Skeletal muscle tissue (tissue), 4 donors: ENCODE data around the gene SKA3. TPM values are rescaled to one million over a fixed set of nuclear protein-coding genes. Genes with fewer than 3 reads are reported as not detected.
"Not testable (repeated sequence)": the region's sequence is repeated elsewhere in the genome, so short reads cannot be mapped to it uniquely, and the experiment has no call there.

Experiments
- H3K27ac ChIP-seq: one replicate; pipeline ENCODE4 v1.7.0; 2013; ENCODE audit warnings: mild to moderate bottlenecking, low read depth, low read length, inconsistent platforms
- H3K27me3 ChIP-seq, 3 donors: one replicate each; pipeline ENCODE4 v1.7.0; 2013; ENCODE audit warnings: low read length in 3 of 3; ENCODE audit not compliant: control insufficient read depth in 3 of 3, insufficient read depth in 3 of 3
- H3K36me3 ChIP-seq, 3 donors: one replicate each; pipeline ENCODE4 v1.7.0; 2013; ENCODE audit warnings: low read length in 3 of 3; ENCODE audit not compliant: control insufficient read depth in 3 of 3, insufficient read depth in 3 of 3
- H3K4me1 ChIP-seq, 3 donors: one replicate each; pipeline ENCODE4 v1.7.0; 2013; ENCODE audit warnings: low read length in 3 of 3, mild to moderate bottlenecking in 3 of 3; ENCODE audit not compliant: control insufficient read depth in 3 of 3, insufficient read depth in 3 of 3
- H3K4me3 ChIP-seq, 3 donors: one replicate each; pipeline ENCODE4 v1.7.0; 2013; ENCODE audit warnings: low read length in 3 of 3
- H3K9ac ChIP-seq, 3 donors: one replicate each; pipeline ENCODE4 v1.7.0; 2013; ENCODE audit warnings: low read length in 3 of 3, mild to moderate bottlenecking in 3 of 3, moderate library complexity in 2 of 3, low read depth in 1 of 3
- H3K9me3 ChIP-seq, 3 donors: one replicate each; pipeline ENCODE4 v1.7.0; 2013; ENCODE audit warnings: low read length in 3 of 3; ENCODE audit not compliant: control insufficient read depth in 3 of 3
- total RNA-seq: library from RNA; depleted of rRNA; stranded (reverse); fragments of >200 nt; gene quantifications from one replicate; pipeline ENCODE4 v1.2.3, GENCODE V29; 2014
- donor health status: Osteomylitis.

SKA3 gene
- total RNA-seq, 1 donor from 2014 or later: 7.8 TPM

DNA sequence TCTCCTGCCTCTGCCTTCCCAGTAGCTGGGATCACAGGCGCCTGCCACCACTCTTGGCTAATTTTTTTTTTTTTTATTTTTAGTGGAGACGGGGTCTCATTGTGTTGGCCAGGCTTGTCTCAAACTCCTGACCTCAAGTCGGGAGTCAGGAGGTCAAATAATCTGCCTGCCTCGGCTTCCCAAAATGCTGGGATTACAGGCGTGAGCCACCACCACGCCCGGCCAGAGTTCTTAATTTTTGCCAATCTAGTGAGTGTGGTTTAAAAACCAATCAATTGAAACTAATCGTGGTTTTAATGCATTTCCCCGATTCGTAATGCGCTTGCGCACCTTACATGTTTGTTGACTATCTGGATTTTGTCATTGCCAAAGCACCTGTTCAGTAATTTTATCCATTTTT, 37.0 kb downstream of the SKA3 start:
- H3K9me3 ChIP-seq: no peaks in the 10 kb centered on the region
- H3K27ac ChIP-seq: peak overlapping the region; percentile 85
- H3K36me3 ChIP-seq: peaks cover 0 to 6% (median 3%) of the 10 kb centered on the region in 3 donors
- peak overlapping the region; percentile 86 to 97 (median 88) for H3K4me3 ChIP-seq
- peaks cover 12 to 18% (median 18%) of the 10 kb centered on the region in 3 donors for H3K4me1 ChIP-seq
- no peaks in the 10 kb centered on the region for H3K27me3 ChIP-seq
- peak overlapping the region; percentile 93 to 98 (median 97) for H3K9ac ChIP-seq

- Histone ChIP-seq H3K9me3 (no peaks in the 10 kb centered on the region), H3K4me1 (peaks cover 12 to 18% (median 17%) of the 10 kb centered on the region in 3 donors), H3K4me3 (no peak overlapping the region), H3K36me3 (peaks cover 0 to 6% (median 3%) of the 10 kb centered on the region in 3 donors), H3K27me3 (no peaks in the 10 kb centered on the region), H3K27ac (no peak overlapping the region), H3K9ac (no peak overlapping the region)
These were observed 37.8 kb downstream of the SKA3 start for GRCh38 chr13:21138561-21138960.

DNA sequence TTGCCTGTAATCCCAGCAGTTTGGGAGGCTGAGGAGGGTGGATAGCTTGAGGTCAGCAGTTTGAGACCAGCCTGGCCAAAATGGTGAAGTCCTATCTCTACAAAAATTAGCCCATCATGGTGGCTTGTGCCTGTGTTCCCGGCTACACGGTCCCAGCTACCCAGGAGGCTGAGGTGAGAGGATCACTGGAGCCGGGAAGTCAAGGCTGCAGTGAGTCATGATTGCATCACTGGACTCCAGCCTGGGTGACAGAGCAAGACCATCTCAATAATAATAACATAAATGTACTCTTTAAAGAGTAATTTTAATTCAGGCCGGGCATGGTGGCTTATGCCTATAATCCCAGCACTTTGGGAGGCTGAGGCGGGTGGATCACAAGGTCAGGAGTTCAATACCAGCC, 38.7 kb downstream of the SKA3 start:
- Histone ChIP-seq H3K9me3 (no peaks in the 10 kb centered on the region), H3K4me3 (no peak overlapping the region), H3K36me3 (peaks cover 0 to 3% (median 2%) of the 10 kb centered on the region in 3 donors), H3K9ac (no peak overlapping the region), H3K27me3 (no peaks in the 10 kb centered on the region), H3K4me1 (peaks cover 8 to 15% (median 11%) of the 10 kb centered on the region in 3 donors), H3K27ac (no peak overlapping the region)

- H3K9me3 ChIP-seq, H3K9ac ChIP-seq, H3K27ac ChIP-seq, H3K4me1 ChIP-seq, H3K4me3 ChIP-seq, H3K27me3 ChIP-seq, H3K36me3 ChIP-seq: not testable (repeated sequence)
These were observed 40.5 kb downstream of the SKA3 start for GRCh38 chr13:21135833-21136232.

GRCh38 chr13:21134475-21134874, 41.9 kb downstream of the SKA3 start:
- no peak overlapping the region for H3K27ac ChIP-seq
- no peaks in the 10 kb centered on the region for H3K9me3 ChIP-seq
- H3K36me3 ChIP-seq: no peaks in the 10 kb centered on the region
- peaks cover 0 to under 1% (median under 1%) of the 10 kb centered on the region in 3 donors for H3K4me1 ChIP-seq
- no peaks in the 10 kb centered on the region for H3K27me3 ChIP-seq
- H3K4me3 ChIP-seq: no peak overlapping the region
- no peak overlapping the region for H3K9ac ChIP-seq

GRCh38 chr13:21133077-21133476, 43.3 kb downstream of the SKA3 start:
- no peaks in the 10 kb centered on the region for H3K4me1 ChIP-seq
- H3K4me3 ChIP-seq: no peak overlapping the region
- no peaks in the 10 kb centered on the region for H3K36me3 ChIP-seq
- no peak overlapping the region for H3K9ac ChIP-seq
- no peaks in the 10 kb centered on the region for H3K27me3 ChIP-seq
- no peaks in the 10 kb centered on the region for H3K9me3 ChIP-seq
- no peak overlapping the region for H3K27ac ChIP-seq

DNA sequence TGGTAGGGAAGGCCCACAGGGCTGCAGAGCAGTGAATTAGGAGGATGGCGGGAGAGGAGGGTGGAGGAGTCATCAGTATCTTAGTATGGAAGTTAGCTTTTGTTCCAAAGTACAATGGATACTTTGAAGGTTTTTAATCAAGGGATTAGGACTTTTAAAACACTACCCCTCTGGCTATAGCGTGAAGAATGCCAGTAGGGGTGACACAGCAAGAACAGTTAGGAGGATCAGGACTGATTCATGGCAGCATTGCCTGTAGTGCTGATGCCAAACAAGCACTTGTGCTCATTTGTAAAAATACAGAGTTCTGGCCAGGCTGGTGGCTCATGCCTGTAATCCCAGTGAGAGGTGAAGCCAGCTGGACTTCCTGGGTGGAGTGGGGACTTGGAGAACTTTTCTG, 46.2 kb downstream of the SKA3 start:
- Histone ChIP-seq H3K4me1 (no peaks in the 10 kb centered on the region), H3K27ac (no peak overlapping the region), H3K4me3 (no peak overlapping the region), H3K9me3 (no peaks in the 10 kb centered on the region), H3K9ac (no peak overlapping the region), H3K27me3 (no peaks in the 10 kb centered on the region), H3K36me3 (no peaks in the 10 kb centered on the region)

DNA sequence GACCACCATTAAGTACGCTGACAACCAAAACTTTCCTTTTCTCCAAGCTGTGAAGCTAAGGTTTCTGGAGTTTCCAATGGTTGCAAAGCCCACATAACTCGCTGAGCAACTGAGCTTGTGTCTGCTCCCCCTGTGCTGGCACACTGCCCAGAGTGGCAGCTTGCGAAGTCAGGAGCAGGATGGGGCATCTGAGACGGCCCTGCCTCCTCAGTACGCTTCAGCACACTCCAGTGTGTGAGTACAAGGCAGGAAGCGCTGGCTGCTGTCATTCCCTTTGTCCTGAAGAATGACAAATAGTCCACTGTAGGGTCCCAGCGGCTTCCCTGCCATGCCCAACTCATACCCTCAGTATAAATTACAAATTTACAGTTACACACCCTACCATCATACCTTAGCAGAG, 51.5 kb downstream of the SKA3 start:
- Histone ChIP-seq H3K4me3 (no peak overlapping the region), H3K27me3 (no peaks in the 10 kb centered on the region), H3K27ac (no peak overlapping the region), H3K9me3 (no peaks in the 10 kb centered on the region), H3K9ac (no peak overlapping the region), H3K36me3 (no peaks in the 10 kb centered on the region), H3K4me1 (no peaks in the 10 kb centered on the region)

DNA sequence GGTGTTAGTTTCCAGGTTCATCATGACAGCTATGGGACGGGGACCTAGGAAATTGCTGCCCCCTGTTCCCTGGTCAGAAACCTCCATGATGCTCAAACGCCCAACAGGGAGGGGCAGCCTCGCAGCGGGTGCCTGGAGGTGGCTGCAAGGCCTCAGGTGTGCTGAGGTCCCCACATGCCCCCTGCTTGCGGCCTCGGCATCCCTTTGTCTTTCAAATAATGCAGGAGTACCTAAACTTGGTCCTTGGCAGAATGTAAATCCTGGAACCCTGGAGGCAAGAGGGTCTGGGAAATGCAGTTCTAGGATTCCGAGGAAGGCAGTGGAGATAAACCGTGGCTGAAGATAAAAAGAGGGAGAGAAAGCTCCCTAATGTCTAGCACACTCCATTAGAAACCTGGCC, 52.4 kb downstream of the SKA3 start:
- Histone ChIP-seq H3K4me1 (no peaks in the 10 kb centered on the region), H3K9me3 (no peaks in the 10 kb centered on the region), H3K4me3 (no peak overlapping the region), H3K9ac (no peak overlapping the region), H3K27ac (no peak overlapping the region), H3K27me3 (no peaks in the 10 kb centered on the region), H3K36me3 (no peaks in the 10 kb centered on the region)

- Histone ChIP-seq H3K4me1 (no peaks in the 10 kb centered on the region), H3K9ac (no peak overlapping the region)
These were observed 54.7 kb downstream of the SKA3 start for GRCh38 chr13:21121616-21122015.

DNA sequence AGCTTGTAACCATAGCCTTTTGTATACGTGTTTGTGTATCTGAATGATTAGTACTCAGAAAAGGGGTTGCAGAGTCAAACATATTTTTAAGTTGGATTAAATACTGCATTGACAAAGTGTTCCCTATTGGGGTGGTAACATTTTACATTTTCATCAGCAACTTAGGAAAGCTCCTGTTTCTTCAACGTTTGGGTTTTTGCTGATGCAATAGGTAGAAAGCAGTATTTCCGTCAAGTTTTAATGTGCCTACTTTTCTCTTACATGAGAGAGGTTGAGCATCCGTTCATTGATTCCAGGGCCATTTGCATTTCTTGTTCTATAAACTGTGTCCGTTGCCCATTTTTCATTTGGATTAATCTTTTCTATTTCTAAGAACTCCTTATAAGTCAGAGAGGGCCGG, 56.2 kb downstream of the SKA3 start:
- no peak overlapping the region for H3K27ac ChIP-seq
- H3K4me1 ChIP-seq: no peaks in the 10 kb centered on the region
- no peak overlapping the region for H3K4me3 ChIP-seq
- no peak overlapping the region for H3K9ac ChIP-seq
- H3K9me3 ChIP-seq: peaks cover 0 to 4% (median 2%) of the 10 kb centered on the region in 3 donors
- no peaks in the 10 kb centered on the region for H3K27me3 ChIP-seq
- H3K36me3 ChIP-seq: no peaks in the 10 kb centered on the region

More at GRCh38 chr13:21121616-21122015, 54.7 kb downstream of the SKA3 start:
- H3K36me3 ChIP-seq: no peaks in the 10 kb centered on the region
- H3K9me3 ChIP-seq: peaks cover 0 to 4% (median under 1%) of the 10 kb centered on the region in 3 donors
- H3K27ac ChIP-seq: no peak overlapping the region
- H3K4me3 ChIP-seq: no peak overlapping the region
- no peaks in the 10 kb centered on the region for H3K27me3 ChIP-seq
